Stimulated activated memory B cell treated with anti-CD40 and anti-IgM and Interleukin-4, amounts not matched to agents 10 μg/mL and 1 μg/mL and 100 μg/mL, for 72 hours (primary cell): ENCODE data around the gene SYT15B.
"Not testable (repeated sequence)": the region's sequence is repeated elsewhere in the genome, so short reads cannot be mapped to it uniquely, and the experiment has no call there.

Experiments
- ATAC-seq: fragments of 150-1000 bp; cut with Tn5 transposase; 2 replicates; pipeline ENCODE4 v1.10.0; 2021
- H3K27ac Mint-ChIP-seq: one replicate; pipeline ENCODE4 v1.8.0; 2022; ENCODE audit warnings: mild to moderate bottlenecking, mixed read lengths
- H3K27me3 Mint-ChIP-seq: one replicate; pipeline ENCODE4 v1.8.0; 2022; ENCODE audit warnings: mixed read lengths
- H3K36me3 Mint-ChIP-seq: one replicate; pipeline ENCODE4 v1.8.0; 2022; ENCODE audit warnings: mixed read lengths
- H3K4me1 Mint-ChIP-seq: one replicate; pipeline ENCODE4 v1.8.0; 2022; ENCODE audit warnings: mixed read lengths
- H3K4me3 Mint-ChIP-seq: one replicate; pipeline ENCODE4 v1.8.0; 2022; ENCODE audit warnings: mild to moderate bottlenecking, moderate library complexity, mixed read lengths
- H3K9me3 Mint-ChIP-seq: one replicate; pipeline ENCODE4 v1.8.0; 2022; ENCODE audit warnings: mixed read lengths

SYT15B gene

DNA sequence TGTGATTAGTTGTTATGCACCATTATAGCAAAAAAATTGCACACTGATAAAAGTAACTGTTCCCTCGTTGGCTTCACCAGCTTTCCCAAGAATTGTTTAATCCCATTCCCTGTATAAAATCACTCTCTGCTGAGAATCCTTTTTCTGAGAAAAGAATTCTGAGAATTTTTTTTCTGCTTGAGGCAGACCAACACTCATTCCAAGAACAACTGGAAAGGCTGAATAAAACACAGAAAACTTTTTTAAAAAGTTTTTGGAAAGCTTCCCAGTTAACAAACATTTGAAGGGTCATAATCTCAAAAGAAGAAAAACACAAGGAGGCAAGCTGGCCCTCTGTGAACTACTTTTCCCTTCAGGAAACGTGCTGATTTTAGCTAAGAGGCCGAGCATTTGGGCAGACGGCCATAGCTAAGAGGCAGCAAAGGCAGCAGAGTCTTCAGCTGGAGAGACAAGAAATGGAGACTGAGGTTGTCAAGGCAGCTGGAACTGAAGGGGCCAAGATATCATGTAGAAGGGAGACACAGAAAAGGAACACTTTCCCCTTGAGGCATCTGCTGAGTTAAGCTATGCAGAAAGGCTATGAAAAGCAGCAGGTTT, 16.5 kb downstream of the SYT15B start:
- H3K9me3 Mint-ChIP-seq, H3K36me3 Mint-ChIP-seq, H3K4me3 Mint-ChIP-seq, H3K4me1 Mint-ChIP-seq, H3K27me3 Mint-ChIP-seq, H3K27ac Mint-ChIP-seq, ATAC-seq: not testable (repeated sequence)

- not testable (repeated sequence) for H3K4me1 Mint-ChIP-seq, H3K27ac Mint-ChIP-seq, H3K4me3 Mint-ChIP-seq
These were observed 18.5 kb downstream of the SYT15B start for GRCh38 chr10:47744881-47745280.

GRCh38 chr10:47743611-47744550, 19.5 kb downstream of the SYT15B start:
- not testable (repeated sequence) for H3K27ac Mint-ChIP-seq, H3K9me3 Mint-ChIP-seq, H3K36me3 Mint-ChIP-seq, H3K27me3 Mint-ChIP-seq, H3K4me1 Mint-ChIP-seq
- ATAC-seq, result peak; percentile 87
- peak overlapping the region; percentile 51 for H3K4me3 Mint-ChIP-seq

More at GRCh38 chr10:47744881-47745280, 18.5 kb downstream of the SYT15B start:
- not testable (repeated sequence) for H3K27me3 Mint-ChIP-seq, H3K36me3 Mint-ChIP-seq, H3K9me3 Mint-ChIP-seq, ATAC-seq

- not testable (repeated sequence) for H3K9me3 Mint-ChIP-seq, H3K36me3 Mint-ChIP-seq, H3K27me3 Mint-ChIP-seq, ATAC-seq, H3K4me3 Mint-ChIP-seq, H3K27ac Mint-ChIP-seq, H3K4me1 Mint-ChIP-seq
These were observed 22.5 kb downstream of the SYT15B start for GRCh38 chr10:47740868-47741267.

- H3K4me1 Mint-ChIP-seq, H3K27me3 Mint-ChIP-seq, H3K9me3 Mint-ChIP-seq, ATAC-seq, H3K4me3 Mint-ChIP-seq, H3K27ac Mint-ChIP-seq, H3K36me3 Mint-ChIP-seq: not testable (repeated sequence)
These were observed 32.5 kb downstream of the SYT15B start for GRCh38 chr10:47730911-47731310.

DNA sequence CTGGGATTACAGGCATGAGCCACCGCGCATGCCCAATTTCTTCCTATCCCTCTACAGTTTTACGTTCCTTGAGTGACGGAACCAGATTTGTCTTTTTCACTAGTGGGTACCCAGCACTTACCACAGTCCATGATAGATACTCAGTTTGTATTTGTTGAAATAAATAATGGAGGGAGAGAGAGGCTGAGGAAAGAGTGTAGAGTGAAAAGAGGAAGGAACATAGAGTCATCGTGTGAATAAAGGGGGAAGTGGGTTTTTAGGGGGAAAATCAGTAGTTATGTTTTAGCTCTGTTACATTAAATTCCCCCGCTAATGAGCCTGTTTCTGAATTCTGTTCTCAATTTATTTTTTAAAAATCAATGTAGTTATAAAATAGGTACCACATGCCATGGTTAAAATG, 37.7 kb downstream of the SYT15B start:
- H3K27me3 Mint-ChIP-seq, H3K4me1 Mint-ChIP-seq, H3K9me3 Mint-ChIP-seq, H3K27ac Mint-ChIP-seq, H3K36me3 Mint-ChIP-seq, H3K4me3 Mint-ChIP-seq: not testable (repeated sequence)
- peak; percentile 75 for ATAC-seq

- not testable (repeated sequence) for H3K36me3 Mint-ChIP-seq, H3K4me3 Mint-ChIP-seq, ATAC-seq, H3K27ac Mint-ChIP-seq, H3K27me3 Mint-ChIP-seq, H3K4me1 Mint-ChIP-seq, H3K9me3 Mint-ChIP-seq
These were observed 38.3 kb downstream of the SYT15B start for GRCh38 chr10:47725047-47725446.

GRCh38 chr10:47724119-47724518, 39.3 kb downstream of the SYT15B start:
- H3K27me3 Mint-ChIP-seq, H3K27ac Mint-ChIP-seq, H3K9me3 Mint-ChIP-seq, ATAC-seq, H3K4me1 Mint-ChIP-seq, H3K36me3 Mint-ChIP-seq, H3K4me3 Mint-ChIP-seq: not testable (repeated sequence)

DNA sequence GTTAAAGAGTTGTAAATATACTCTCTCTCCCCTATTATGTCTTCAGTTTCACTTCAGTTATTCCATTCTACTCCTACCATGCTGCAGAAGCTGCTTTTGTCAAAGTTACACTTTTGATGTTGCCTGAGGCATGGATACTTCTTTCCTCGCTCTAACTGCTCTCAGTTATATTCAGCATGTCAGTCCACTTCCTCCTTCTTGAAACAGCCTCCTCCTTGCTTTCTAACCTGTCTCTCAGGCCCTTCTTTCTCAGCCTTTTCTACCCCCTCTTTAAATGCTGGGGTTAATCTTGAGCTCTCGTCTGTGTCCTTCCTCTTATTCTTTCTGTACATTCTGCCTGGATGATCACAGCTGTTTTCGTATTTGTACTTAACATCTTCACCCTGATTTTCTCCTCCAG, 40.0 kb downstream of the SYT15B start:
- H3K9me3 Mint-ChIP-seq, H3K4me3 Mint-ChIP-seq, H3K4me1 Mint-ChIP-seq, H3K27me3 Mint-ChIP-seq, H3K27ac Mint-ChIP-seq, H3K36me3 Mint-ChIP-seq: not testable (repeated sequence)
- peak; percentile 34 for ATAC-seq

DNA sequence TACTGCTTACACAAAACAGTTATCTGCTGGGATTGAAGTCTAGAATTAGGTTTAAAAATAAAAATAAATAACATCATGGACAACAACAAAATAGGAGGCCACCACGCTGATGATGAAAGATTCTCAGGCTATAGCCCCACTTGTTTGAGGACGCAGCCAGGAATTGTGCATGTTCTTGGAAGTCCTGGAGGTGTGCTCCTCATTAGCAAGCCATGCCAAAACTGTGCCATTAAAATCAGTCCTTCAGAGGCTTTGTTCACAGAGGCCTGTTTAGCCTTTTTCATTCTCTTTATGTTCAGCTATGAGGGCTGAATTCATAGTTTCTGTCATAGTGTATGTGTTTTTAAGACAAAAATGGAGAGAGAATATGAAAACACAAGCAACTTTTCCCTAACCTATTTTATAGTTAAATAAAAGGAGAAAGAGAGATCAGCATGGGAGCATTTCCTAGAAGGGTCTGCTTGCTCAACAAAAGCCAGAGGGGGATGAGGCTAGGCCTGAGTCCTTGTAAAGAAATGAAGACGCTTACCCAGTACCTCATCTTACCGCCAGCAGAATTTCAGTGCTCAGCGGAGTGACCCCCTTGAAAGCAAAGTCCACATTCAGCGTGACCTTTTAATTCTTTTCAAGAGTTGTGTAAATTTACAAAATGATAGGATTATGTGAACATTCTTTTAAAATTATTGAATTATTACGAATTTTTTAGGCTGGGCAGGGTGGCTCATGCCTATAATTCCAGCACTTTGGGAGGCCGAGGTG, 46.2 kb downstream of the SYT15B start:
- not testable (repeated sequence) for ATAC-seq, H3K27ac Mint-ChIP-seq, H3K27me3 Mint-ChIP-seq, H3K9me3 Mint-ChIP-seq, H3K36me3 Mint-ChIP-seq, H3K4me3 Mint-ChIP-seq, H3K4me1 Mint-ChIP-seq
